CD14-positive monocyte (primary cell): Measurements from ENCODE around the gene LYVE1. TPM values are rescaled to one million over a fixed set of nuclear protein-coding genes. Genes with fewer than 3 reads are reported as not detected.

Source experiments
- DNase-seq, 3 donors: peaks; one replicate each; pipeline ENCODE4 v3.0.0-alpha.2; 2011 to 2022
- H2AFZ ChIP-seq: 2 replicates; pipeline ENCODE4 v1.6.0; 2012; ENCODE audit warnings: mild to moderate bottlenecking, low read depth, low read length, inconsistent platforms; ENCODE audit not compliant: insufficient read depth, poor library complexity, severe bottlenecking
- H3K27ac ChIP-seq, 2 donors: 1 replicate in 1 of 2; 2 replicates in 1 of 2; pipeline ENCODE4 v1.5.1; 2012 to 2013; ENCODE audit warnings: low read length in 2 of 2, control low read depth in 1 of 2, inconsistent platforms in 1 of 2, low read depth in 1 of 2, mild to moderate bottlenecking in 1 of 2
- H3K27me3 ChIP-seq, 2 donors: one replicate each; pipeline versions ENCODE4 v1.6.0 to v1.6.1; 2011 to 2013; ENCODE audit warnings: low read length in 2 of 2; ENCODE audit not compliant: control insufficient read depth in 2 of 2, insufficient read depth in 2 of 2
- H3K36me3 ChIP-seq, 2 donors: replicated peaks in 1 of 2; 1 replicate in 1 of 2; 2 replicates in 1 of 2; pipeline versions ENCODE4 v1.5.1 to v1.6.1; 2012 to 2013; ENCODE audit warnings: low read length in 2 of 2, control low read depth in 1 of 2, inconsistent platforms in 1 of 2, mild to moderate bottlenecking in 1 of 2; ENCODE audit not compliant: insufficient read depth in 2 of 2, control insufficient read depth in 1 of 2
- H3K4me1 ChIP-seq, 2 donors: 1 replicate in 1 of 2; 2 replicates in 1 of 2; pipeline versions ENCODE4 v1.5.1 to v1.6.1; 2012 to 2013; ENCODE audit warnings: low read length in 2 of 2, control low read depth in 1 of 2, inconsistent platforms in 1 of 2, mild to moderate bottlenecking in 1 of 2, moderate library complexity in 1 of 2; ENCODE audit not compliant: insufficient read depth in 2 of 2, control insufficient read depth in 1 of 2
- H3K4me2 ChIP-seq: replicated peaks from 2 replicates; pipeline ENCODE3; 2012; ENCODE audit warnings: low read length, moderate library complexity, mild to moderate bottlenecking; ENCODE audit not compliant: poor library complexity, severe bottlenecking; ENCODE audit errors: extremely low read depth
- H3K4me3 ChIP-seq, 3 experiments: fragments of 200-600 bp in 1 of 3; sonication (generic) in 1 of 3; replicated peaks in 1 of 3; 1 replicate in 2 of 3; 2 replicates in 1 of 3; pipeline ENCODE4 v1.5.1; 2011 to 2013; ENCODE audit warnings: low read length in 3 of 3, mild to moderate bottlenecking in 3 of 3, control low read depth in 2 of 3, low read depth in 2 of 3, inconsistent platforms in 1 of 3, moderate library complexity in 1 of 3
- H3K79me2 ChIP-seq: 2 replicates; pipeline ENCODE4 v1.6.0; 2012; ENCODE audit warnings: mild to moderate bottlenecking, control low read depth, inconsistent platforms, low read length, moderate library complexity; ENCODE audit not compliant: insufficient read depth
- H3K9ac ChIP-seq: 2 replicates; pipeline ENCODE4 v1.6.0; 2017; ENCODE audit warnings: low read length, mild to moderate bottlenecking; ENCODE audit not compliant: insufficient read depth, poor library complexity, severe bottlenecking
- H3K9me3 ChIP-seq, 2 donors: replicated peaks in 1 of 2; 1 replicate in 1 of 2; 2 replicates in 1 of 2; pipeline versions ENCODE4 v1.5.1 to v1.6.1; 2012 to 2013; ENCODE audit warnings: low read length in 2 of 2, control low read depth in 1 of 2; ENCODE audit not compliant: control insufficient read depth in 1 of 2, insufficient read depth in 1 of 2
- H4K20me1 ChIP-seq: 2 replicates; pipeline ENCODE4 v1.6.0; 2012; ENCODE audit warnings: mild to moderate bottlenecking, low read length, control low read depth, moderate library complexity; ENCODE audit not compliant: insufficient read depth
- H3K27ac Mint-ChIP-seq, 7 donors: one replicate each; pipeline ENCODE4 v1.8.0; 2020; ENCODE audit warnings: mild to moderate bottlenecking in 7 of 7, mixed read lengths in 7 of 7, moderate library complexity in 6 of 7, inconsistent platforms in 2 of 7
- H3K27me3 Mint-ChIP-seq, 3 donors: one replicate each; pipeline ENCODE4 v1.8.0; 2021 to 2022; ENCODE audit warnings: low read depth in 3 of 3, mild to moderate bottlenecking in 3 of 3, mixed read lengths in 3 of 3, moderate library complexity in 3 of 3, inconsistent platforms in 1 of 3
- H3K36me3 Mint-ChIP-seq, 2 donors: one replicate each; pipeline ENCODE4 v1.8.0; 2020; ENCODE audit warnings: mixed read lengths in 2 of 2, inconsistent platforms in 1 of 2, mild to moderate bottlenecking in 1 of 2
- H3K4me1 Mint-ChIP-seq: one replicate; pipeline ENCODE4 v1.8.0; 2020; ENCODE audit warnings: mild to moderate bottlenecking, mixed read lengths
- H3K4me3 Mint-ChIP-seq, 2 donors: one replicate each; pipeline ENCODE4 v1.8.0; 2020; ENCODE audit warnings: mild to moderate bottlenecking in 2 of 2, mixed read lengths in 2 of 2, moderate library complexity in 1 of 2
- H3K9me3 Mint-ChIP-seq, 7 donors: one replicate each; pipeline ENCODE4 v1.8.0; 2020 to 2022; ENCODE audit warnings: mixed read lengths in 7 of 7, mild to moderate bottlenecking in 6 of 7, moderate library complexity in 6 of 7, inconsistent platforms in 2 of 7
- CTCF ChIP-seq: fragments of 200-600 bp; IDR thresholded peaks from one replicate; pipeline ENCODE4 v1.8.0; 2022; ENCODE audit warnings: antibody characterized with exemption, mild to moderate bottlenecking
- WGBS: methylation state at CpG from one replicate; pipeline ENCODE4 v1.1.5; 2013; ENCODE audit warnings: missing lambda C conversion rate; ENCODE audit not compliant: insufficient coverage; 5-methylcytosine and 5-hydroxymethylcytosine counted together
- intact Hi-C, 2 donors: fragments of 100-400 bp; cut with micrococcal nuclease; formaldehyde crosslinking; loops; one replicate each; pipeline versions ENCODE4 v1.15.0 to v1.15.1; 2023
- polyA plus RNA-seq, 3 donors: library from polyadenylated mRNA; depleted of rRNA in 1 of 3; unstranded in 2 of 3; stranded (reverse) in 1 of 3; fragments of 300-500 nt in 2 of 3; fragments of >200 nt in 1 of 3; fragmentation: Illumina TruSeq in 2 of 3; gene quantifications; 1 replicate in 2 of 3; 2 replicates in 1 of 3; pipeline ENCODE4 v1.2.3, GENCODE V29; 2012 to 2021

The LYVE1 gene
- polyA plus RNA-seq, 3 donors = 0.07 to 0.31 TPM; not detected in 1

DNA sequence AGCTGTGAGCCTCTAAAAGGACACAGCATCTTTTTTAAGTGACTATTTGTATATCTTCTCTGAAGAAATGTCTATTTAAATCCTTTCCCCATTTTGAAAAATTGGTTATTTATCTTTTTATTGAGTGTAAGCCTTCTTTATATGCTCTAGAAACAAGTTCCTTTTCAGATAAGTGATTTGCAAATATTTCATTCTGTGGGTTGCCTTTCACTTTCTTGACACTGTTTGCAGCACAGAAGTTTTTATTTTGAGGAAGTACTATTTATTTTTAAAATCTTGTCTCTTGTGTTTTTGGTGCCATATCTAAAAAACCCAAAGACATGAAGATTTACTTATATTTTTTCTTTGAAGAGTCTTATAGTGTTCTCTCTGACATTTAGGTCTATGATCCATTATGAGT, 40.1 kb upstream of the LYVE1 start:
- Mint-ChIP-seq H3K27ac (peak overlapping the region; percentile 94 to 99 (median 97)), H3K36me3 (peaks cover 0 to 4% of the 10 kb centered on the region in 2 donors), H3K27me3 (no peaks in the 10 kb centered on the region), H3K4me1 (peaks cover 99% of the 10 kb centered on the region), H3K4me3 (no peak overlapping the region), H3K9me3 (peaks cover 0 to 2% (median 0%) of the 10 kb centered on the region in 7 donors)
- H3K4me3 ChIP-seq = peak overlapping the region in 1 of 3 experiments; percentile 33
- peak in 2 of 3 donors; percentile 31 to 46 for DNase-seq
- H3K9me3 ChIP-seq = no peaks in the 10 kb centered on the region
- no peak for TF ChIP-seq CTCF
- intact Hi-C loops = loop anchor here in 1 of 2 donors (2.0 to 5.0 kb wide), 2 partner anchors 14 to 49 kb away; no protein-coding TSS in a partner anchor
- H3K27me3 ChIP-seq = no peaks in the 10 kb centered on the region
- H3K9ac ChIP-seq = no peak overlapping the region
- peak overlapping the region; percentile 42 to 95 for H3K27ac ChIP-seq
- H3K4me1 ChIP-seq = peaks cover 99 to 100% of the 10 kb centered on the region in 2 donors
- H3K4me2 ChIP-seq = peak overlapping the region; percentile 43
- no peaks in the 10 kb centered on the region for H4K20me1 ChIP-seq
- H3K79me2 ChIP-seq = no peaks in the 10 kb centered on the region
- H3K36me3 ChIP-seq = no peaks in the 10 kb centered on the region
- no peak overlapping the region for H2AFZ ChIP-seq

DNA sequence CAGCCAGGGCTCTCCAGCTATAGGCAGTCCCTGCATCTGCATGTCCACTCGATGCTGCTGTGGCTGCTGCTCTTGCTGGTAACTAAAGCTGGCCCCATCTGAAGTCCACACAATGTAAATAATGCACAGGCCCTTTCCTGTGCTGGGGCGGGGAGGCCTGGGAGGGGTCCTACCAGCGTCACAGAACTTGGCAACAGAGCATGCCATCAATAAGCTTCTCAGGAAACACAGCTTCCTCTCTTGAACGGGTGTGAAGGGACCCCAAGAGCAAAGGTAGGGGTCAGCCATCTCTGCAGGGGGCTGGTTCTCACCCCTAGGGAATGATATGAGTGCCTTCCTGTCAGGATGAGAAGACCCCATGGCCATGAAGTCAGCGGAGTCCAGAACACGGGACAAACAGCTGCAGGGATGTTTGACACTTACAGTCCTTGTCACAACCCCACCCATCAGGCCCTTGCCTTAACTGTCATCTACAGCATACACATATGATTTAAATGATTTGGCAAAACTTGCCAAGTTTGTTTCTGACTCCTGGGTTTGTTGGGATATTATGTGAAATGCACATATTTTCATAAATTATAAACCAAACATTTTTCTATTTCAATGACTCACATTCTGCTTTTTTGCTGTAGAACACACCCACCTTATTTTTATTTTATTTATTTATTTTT, 39.1 kb upstream of the LYVE1 start:
- Mint-ChIP-seq H3K27ac (peak overlapping the region; percentile 94 to 99 (median 97)), H3K27me3 (no peaks in the 10 kb centered on the region), H3K36me3 (peaks cover 0 to 7% of the 10 kb centered on the region in 2 donors), H3K4me3 (no peak overlapping the region), H3K9me3 (peaks cover 0 to 2% (median 0%) of the 10 kb centered on the region in 7 donors), H3K4me1 (peaks cover 99% of the 10 kb centered on the region)
- Histone ChIP-seq H3K4me2 (peak overlapping the region; percentile 84), H3K4me1 (peaks cover 99 to 100% of the 10 kb centered on the region in 2 donors), H3K79me2 (no peaks in the 10 kb centered on the region), H2AFZ (no peak overlapping the region), H3K4me3 (peak overlapping the region in 1 of 3 experiments; percentile 76), H3K9me3 (no peaks in the 10 kb centered on the region), H3K27ac (peak overlapping the region; percentile 42 to 95), H3K36me3 (no peaks in the 10 kb centered on the region), H3K9ac (peak overlapping the region; percentile 41), H3K27me3 (no peaks in the 10 kb centered on the region), H4K20me1 (no peaks in the 10 kb centered on the region)
- WGBS = 8% methylated on average over 2 of the region's 6 CpGs
- no peak for DNase-seq
- intact Hi-C loops = loop anchor here in 1 of 2 donors (2.0 to 5.0 kb wide), 2 partner anchors 15 to 50 kb away; no protein-coding TSS in a partner anchor
- no peak for TF ChIP-seq CTCF
